SJSA1 (cell line): Measurements from ENCODE around the gene AMBRA1. TPM values are rescaled to one million over a fixed set of nuclear protein-coding genes. Genes with fewer than 3 reads are reported as not detected.

Experiments used
- DNase-seq, 2 experiments: peaks; one replicate each; pipeline ENCODE4 v3.0.0-alpha.2; 2015 to 2020; ENCODE audit warnings: low spot score in 2 of 2, low read depth in 1 of 2
- H3K27ac ChIP-seq: fragments of 250-450 bp; sonication (Bioruptor Pico); 2 replicates; pipeline ENCODE4 v1.5.1; 2020; ENCODE audit warnings: mild to moderate bottlenecking, moderate library complexity
- H3K27me3 ChIP-seq: fragments of 250-450 bp; sonication (Bioruptor Pico); replicated peaks from 2 replicates; pipeline ENCODE4 v1.5.1; 2020; ENCODE audit warnings: mild to moderate bottlenecking, moderate library complexity
- H3K36me3 ChIP-seq: fragments of 250-450 bp; sonication (Bioruptor Pico); 2 replicates; pipeline ENCODE4 v1.5.1; 2020; ENCODE audit warnings: mild to moderate bottlenecking
- H3K4me1 ChIP-seq: fragments of 250-450 bp; sonication (Bioruptor Pico); replicated peaks from 2 replicates; pipeline ENCODE4 v1.6.1; 2021; ENCODE audit warnings: mild to moderate bottlenecking
- H3K4me3 ChIP-seq: fragments of 250-450 bp; sonication (Bioruptor Pico); 2 replicates; pipeline ENCODE4 v1.5.1; 2020; ENCODE audit warnings: mild to moderate bottlenecking
- H3K9me3 ChIP-seq: fragments of 250-450 bp; sonication (Bioruptor Pico); replicated peaks from 2 replicates; pipeline ENCODE4 v1.5.1; 2020; ENCODE audit warnings: mild to moderate bottlenecking
- total RNA-seq: library from RNA; depleted of rRNA; stranded (reverse); fragments of >200 nt; shearing (Covaris generic); gene quantifications from 2 replicates; pipeline ENCODE4 v1.2.3, GENCODE V29; 2014

AMBRA1 gene
- total RNA-seq, 1 experiment from 2014 or later: 16.4 TPM

DNA sequence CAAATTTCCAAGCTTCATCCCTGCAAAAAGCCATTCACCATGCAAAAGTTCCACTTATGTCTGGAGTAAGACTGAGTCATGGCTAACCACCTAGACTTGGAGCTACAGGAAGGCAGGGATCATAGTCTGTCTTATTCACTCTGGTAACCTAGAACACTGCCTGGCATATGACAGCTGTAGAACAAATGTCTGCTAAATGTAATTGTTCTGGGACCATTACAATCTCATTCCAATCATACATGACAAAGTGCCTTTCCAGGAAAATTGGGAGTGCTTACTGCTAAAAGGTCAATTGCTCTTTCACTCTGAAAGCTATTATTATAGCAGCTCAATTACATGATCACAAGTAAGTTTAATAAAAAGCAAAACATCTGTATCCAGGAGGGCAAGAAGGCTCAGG is 103.2 kb downstream of the AMBRA1 start:
- DNase-seq: no peak
- H3K27me3 ChIP-seq: no peaks in the 10 kb centered on the region
- peaks cover 7% of the 10 kb centered on the region; the same call in 1 of the 2 replicates for H3K36me3 ChIP-seq
- no peak overlapping the region for H3K27ac ChIP-seq
- no peaks in the 10 kb centered on the region for H3K9me3 ChIP-seq
- H3K4me3 ChIP-seq: no peak overlapping the region
- H3K4me1 ChIP-seq: no peaks in the 10 kb centered on the region

DNA sequence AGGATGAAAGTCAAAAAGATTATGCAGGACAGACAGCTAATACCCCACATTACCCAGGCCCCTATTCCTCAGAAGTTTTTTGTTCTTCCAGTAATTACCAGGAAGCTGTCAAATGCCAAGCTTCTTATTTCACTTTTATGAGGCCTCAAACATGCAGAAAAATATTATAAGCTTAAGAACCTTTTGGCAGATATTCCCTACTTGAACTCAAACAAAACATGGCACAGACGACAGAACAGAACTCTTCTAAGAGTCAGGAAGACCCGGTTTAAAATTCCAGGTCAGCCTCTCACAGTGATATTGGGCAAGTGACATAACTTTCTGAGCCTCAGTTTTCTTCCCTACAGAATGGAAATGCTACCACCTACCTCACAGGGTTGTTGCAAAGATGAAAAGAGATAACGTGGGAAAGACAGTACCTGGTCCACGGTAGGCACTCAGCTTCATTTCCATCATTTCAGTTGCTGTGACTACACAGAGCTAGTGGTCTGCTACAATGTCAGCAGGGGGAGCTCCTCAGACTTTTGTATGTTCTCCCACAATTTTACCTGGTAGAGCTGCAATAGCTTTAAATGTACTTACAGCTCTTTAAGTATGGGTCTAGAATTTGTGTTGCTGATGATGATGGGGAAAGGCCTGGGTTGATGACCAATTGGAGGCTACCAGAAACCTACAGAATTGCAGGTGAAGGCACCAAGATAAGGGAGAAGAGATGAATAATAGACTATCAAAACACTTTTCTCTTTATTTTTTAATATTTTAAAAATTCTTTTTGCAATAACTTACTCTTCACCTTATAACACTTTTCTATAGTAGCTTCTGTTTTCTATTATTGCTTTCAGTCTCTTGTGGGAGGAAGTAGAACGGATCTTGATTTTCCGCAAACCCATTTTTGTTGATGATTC is 103.9 kb downstream of the AMBRA1 start:
- peak in 1 of 2 experiments; percentile 24 for DNase-seq
- Histone ChIP-seq H3K27me3 (no peaks in the 10 kb centered on the region), H3K4me1 (no peaks in the 10 kb centered on the region), H3K27ac (no peak overlapping the region), H3K36me3 (peaks cover 7% of the 10 kb centered on the region; the same call in 1 of the 2 replicates), H3K4me3 (no peak overlapping the region), H3K9me3 (no peaks in the 10 kb centered on the region)

DNA sequence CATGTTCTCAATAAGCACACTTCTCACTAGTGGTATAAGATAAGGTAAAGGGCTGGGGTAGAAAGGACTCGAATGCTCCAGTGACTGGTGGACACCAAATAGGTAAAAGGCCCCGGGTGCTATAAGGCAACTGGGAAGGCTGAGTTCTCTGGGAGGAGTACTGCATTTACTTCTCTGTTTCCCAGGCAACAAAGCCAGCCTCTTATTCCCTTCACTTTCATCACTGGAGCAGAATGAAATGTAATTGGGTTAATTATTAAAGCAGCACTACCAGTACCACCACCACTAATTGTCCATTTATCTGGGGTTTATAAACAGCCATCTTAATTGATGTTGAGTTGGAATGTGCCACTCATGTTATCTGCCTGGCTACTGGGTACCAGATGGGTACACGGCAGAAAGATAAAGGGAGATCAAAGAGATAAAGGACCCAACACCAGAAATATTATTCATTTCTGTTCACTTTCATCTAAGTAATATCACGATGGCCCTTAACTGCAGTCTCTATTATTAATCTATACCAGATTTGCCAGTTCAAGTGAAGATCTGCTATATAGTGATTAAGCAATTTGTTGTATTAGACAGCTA is 107.9 kb downstream of the AMBRA1 start:
- H3K9me3 ChIP-seq: no peaks in the 10 kb centered on the region
- H3K4me3 ChIP-seq: no peak overlapping the region
- no peaks in the 10 kb centered on the region for H3K4me1 ChIP-seq
- no peaks in the 10 kb centered on the region for H3K27me3 ChIP-seq
- no peak for DNase-seq
- peaks cover 6% of the 10 kb centered on the region; the same call in 1 of the 2 replicates for H3K36me3 ChIP-seq
- H3K27ac ChIP-seq: no peak overlapping the region

DNA sequence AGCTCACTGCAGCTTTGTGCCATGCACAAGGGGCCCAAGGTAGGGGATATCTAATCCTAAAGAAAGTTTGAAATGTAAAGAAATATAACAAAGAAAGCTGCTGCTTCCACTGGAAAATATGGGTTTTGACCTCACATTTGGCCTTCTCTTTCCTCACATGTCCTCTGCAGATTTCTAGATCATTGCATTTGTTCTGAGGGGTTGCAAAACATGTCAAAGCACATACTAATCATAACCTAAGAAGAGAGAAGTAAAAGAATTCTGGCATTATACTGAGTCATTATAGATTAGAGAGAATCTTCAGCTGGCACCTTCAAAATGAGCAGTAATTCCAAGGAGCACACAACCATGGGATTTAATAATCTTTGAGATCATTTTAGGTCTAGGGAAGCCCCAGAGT is 109.7 kb downstream of the AMBRA1 start:
- H3K9me3 ChIP-seq: no peaks in the 10 kb centered on the region
- no peak overlapping the region for H3K27ac ChIP-seq
- no peak overlapping the region for H3K4me3 ChIP-seq
- peaks cover 6% of the 10 kb centered on the region; the same call in 1 of the 2 replicates for H3K36me3 ChIP-seq
- no peaks in the 10 kb centered on the region for H3K27me3 ChIP-seq
- H3K4me1 ChIP-seq: no peaks in the 10 kb centered on the region
- DNase-seq: no peak

DNA sequence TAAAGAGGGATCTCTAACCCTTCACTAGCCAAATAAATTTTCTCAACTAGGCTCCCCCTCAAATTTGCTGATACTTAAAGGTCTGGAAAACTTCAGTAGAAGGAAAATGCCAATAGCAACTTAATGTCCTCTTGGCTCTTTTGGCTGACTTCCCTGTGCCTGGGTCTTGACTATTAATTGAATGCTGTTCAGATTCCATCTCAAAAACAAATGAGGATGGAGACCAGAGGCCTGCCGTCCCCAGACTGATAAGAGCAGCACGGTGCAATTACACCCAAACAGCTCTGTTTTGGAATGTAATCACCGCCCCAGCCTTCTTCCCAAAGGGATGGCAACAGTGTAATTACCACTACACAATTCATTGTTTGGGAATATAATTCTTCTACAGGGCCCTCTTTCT is 112.9 kb downstream of the AMBRA1 start:
- Histone ChIP-seq H3K27ac (no peak overlapping the region), H3K4me3 (no peak overlapping the region), H3K36me3 (peaks cover 6% of the 10 kb centered on the region; the same call in 1 of the 2 replicates), H3K4me1 (no peaks in the 10 kb centered on the region), H3K9me3 (no peaks in the 10 kb centered on the region), H3K27me3 (no peaks in the 10 kb centered on the region)
- DNase-seq: no peak

DNA sequence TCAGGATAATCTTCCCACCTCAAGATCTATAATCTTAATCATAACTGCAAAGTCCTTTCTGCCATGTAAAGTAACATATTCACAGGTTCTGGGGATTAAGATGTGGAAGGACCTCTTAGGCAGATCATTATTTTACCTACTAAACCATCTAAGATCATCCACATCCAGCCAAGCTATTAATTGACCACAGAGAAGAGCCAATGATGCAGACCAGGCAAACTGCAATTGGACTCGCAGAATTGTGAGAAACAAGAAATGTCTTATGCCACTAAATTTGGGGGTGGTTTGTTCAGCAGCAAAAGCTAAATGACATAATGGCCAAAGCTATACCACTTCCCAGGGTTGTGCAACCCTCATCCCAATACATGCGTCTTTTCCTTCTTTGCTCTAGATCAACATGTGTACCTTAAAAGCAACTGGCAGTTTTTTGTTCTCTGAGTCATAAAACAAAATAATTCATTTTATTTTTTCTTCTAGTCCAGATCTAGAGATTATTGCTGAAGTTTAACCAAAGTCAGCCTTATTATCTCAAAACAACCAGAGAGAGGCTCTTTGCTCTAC is 113.6 kb downstream of the AMBRA1 start:
- no peaks in the 10 kb centered on the region for H3K9me3 ChIP-seq
- H3K27me3 ChIP-seq: no peaks in the 10 kb centered on the region
- H3K36me3 ChIP-seq: peaks cover 6% of the 10 kb centered on the region; the same call in 1 of the 2 replicates
- no peaks in the 10 kb centered on the region for H3K4me1 ChIP-seq
- H3K4me3 ChIP-seq: no peak overlapping the region
- no peak for DNase-seq
- no peak overlapping the region for H3K27ac ChIP-seq

DNA sequence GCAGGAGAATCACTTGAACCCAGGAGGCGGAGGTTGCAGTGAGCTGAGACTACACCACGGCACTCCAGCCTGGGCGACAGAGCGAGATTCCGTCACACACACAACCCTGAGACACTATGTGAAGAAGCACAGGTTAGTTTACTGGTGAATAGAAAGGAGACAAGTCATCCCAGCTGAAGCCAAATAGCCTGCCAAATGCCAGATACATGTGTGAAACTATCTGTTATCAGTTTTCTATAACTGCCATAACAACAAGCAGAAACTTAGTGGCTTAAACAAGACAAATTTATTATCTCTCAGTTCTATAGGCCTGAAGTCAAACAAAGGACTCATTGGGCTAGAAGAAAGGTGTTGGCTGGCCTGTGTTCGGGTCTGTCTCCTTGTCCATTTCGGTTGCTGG is 114.2 kb downstream of the AMBRA1 start:
- Histone ChIP-seq H3K36me3 (peaks cover 6% of the 10 kb centered on the region; the same call in 1 of the 2 replicates), H3K9me3 (no peaks in the 10 kb centered on the region), H3K27ac (no peak overlapping the region), H3K4me3 (no peak overlapping the region), H3K27me3 (no peaks in the 10 kb centered on the region), H3K4me1 (no peaks in the 10 kb centered on the region)
- DNase-seq: no peak

DNA sequence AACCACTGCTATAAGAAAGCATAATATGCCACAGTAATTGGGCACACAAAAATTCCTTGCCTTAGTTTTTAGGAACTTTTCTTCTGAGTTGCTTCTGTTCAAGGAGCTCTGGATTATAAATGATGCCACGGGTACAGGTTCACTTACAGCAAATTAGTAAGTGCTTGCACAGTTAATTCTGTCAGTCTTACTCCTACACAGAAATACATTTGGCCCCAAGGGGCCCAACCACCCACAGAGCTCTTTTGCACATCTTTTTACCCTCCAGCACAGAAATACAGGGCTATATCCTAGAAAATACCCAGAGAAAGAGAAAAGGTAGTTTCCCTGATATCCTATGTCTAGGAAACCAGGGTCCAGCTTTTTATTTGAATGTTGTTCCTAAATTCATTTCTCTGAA is 115.6 kb downstream of the AMBRA1 start:
- Histone ChIP-seq H3K27ac (no peak overlapping the region), H3K4me1 (no peaks in the 10 kb centered on the region), H3K27me3 (no peaks in the 10 kb centered on the region), H3K36me3 (peaks cover 6% of the 10 kb centered on the region; the same call in 1 of the 2 replicates), H3K9me3 (no peaks in the 10 kb centered on the region), H3K4me3 (no peak overlapping the region)
- no peak for DNase-seq

DNA sequence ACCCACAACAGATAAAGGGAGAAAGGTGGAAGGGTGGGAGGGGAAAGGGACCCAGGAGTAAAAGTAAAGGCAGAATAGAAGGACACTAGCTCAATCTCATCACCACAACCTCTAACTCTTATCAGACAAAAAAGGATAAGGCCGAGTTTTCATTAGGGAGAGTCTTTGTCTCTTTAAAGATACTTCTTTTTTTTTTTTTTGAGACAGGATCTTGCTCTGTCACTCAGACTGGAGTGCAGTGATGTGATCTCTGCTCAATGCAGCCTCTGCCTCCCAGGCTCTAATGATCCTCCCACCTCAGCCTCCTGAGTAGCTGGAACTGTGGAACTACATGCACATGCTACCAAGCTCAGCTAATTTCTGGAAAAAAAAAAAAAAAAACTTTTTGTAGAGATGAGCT is 116.7 kb downstream of the AMBRA1 start:
- Histone ChIP-seq H3K36me3 (peaks cover 2% of the 10 kb centered on the region; the same call in 1 of the 2 replicates), H3K9me3 (no peaks in the 10 kb centered on the region), H3K4me3 (no peak overlapping the region), H3K27me3 (no peaks in the 10 kb centered on the region), H3K27ac (no peak overlapping the region), H3K4me1 (no peaks in the 10 kb centered on the region)
- DNase-seq: no peak

DNA sequence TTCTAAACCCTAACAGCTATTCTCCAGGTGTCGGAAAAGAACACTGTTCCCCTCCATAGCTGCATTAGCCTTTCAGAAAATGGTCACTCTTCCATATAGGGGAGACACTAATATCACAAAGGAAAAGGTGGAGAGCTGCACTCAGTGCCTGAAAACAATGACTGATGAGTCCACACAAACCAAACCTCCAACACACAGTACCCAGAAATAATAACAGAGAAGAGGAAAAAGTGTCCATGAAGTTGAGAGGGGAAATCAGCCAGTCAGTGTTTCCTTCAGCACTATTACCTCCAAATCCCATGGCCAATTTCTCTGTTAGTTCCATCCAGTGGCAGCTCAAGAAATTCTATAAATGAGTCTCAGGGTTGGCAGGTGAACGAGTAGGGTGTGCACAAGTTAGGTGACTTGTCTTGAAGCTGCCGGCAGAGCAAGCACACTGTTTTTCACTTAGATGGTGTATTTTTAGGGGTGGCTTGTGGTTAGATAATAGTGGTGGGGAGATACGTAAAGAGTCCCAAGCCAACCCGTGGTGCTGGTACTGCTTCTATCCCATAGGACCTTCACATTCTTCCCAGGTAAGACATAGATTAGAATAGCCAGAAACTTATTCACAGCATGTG is 117.8 kb downstream of the AMBRA1 start:
- Histone ChIP-seq H3K4me1 (peaks cover 7% of the 10 kb centered on the region), H3K36me3 (no peaks in the 10 kb centered on the region), H3K9me3 (no peaks in the 10 kb centered on the region), H3K27ac (no peak overlapping the region), H3K4me3 (no peak overlapping the region), H3K27me3 (no peaks in the 10 kb centered on the region)
- DNase-seq: no peak

DNA sequence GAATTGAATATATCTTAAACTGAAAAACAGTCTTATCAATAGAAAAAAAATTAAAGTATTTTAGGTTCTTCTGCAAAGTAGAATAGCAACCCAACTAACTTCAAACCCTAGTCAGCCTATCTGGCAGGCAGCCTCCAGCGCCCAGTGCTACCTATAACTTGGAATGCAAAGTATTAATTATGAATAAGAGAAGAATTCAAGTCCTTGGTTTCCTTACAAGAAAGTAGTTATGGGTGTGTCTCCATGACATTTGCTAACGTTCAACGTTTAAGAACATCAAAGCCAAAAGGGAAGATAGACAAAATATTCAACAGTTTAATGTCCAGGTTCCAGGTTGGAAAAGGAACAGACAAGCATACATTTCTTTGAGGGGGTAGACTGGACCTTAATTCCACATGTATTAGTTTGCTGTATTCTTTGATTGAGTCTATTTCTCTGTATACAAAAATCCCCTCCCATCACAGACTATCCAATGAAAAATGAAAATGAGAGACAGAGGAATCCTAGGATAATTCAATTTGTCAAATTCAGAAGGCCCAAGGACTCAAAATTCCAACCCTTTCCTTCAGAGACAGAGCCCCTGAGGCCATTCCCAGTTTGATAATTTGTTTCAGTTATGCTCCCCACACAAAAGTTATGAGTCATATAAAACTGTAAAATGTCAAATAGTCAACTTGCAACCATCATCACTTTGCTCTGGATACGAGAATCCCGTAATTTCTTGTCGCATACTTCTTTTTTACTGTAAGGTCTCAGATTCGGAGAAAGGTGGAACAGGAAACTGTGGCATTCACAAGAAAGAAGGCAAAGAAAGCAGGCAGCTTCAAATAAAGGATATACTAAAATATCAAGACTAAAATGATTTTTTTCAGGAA is 118.5 kb downstream of the AMBRA1 start:
- Histone ChIP-seq H3K9me3 (no peaks in the 10 kb centered on the region), H3K4me3 (no peak overlapping the region), H3K27ac (no peak overlapping the region), H3K36me3 (no peaks in the 10 kb centered on the region), H3K27me3 (no peaks in the 10 kb centered on the region), H3K4me1 (peaks cover 14% of the 10 kb centered on the region)
- DNase-seq: no peak

DNA sequence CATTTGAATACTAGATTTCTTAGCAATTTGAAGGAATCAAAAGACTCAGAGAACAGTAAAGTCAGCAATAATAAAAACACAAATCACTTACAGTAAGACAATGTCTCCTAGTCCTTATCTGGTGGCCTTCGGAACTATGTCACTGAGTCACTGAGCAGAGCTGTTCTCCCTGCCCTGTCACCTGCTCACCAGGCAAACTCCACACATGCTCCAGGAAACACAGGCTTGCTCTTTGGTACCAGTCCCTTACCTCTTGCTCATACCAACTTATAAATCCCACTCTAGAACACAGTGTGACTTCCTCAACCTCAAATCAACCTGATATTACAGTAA is 121.2 kb downstream of the AMBRA1 start:
- Histone ChIP-seq H3K4me1 (peaks cover 18% of the 10 kb centered on the region), H3K9me3 (no peaks in the 10 kb centered on the region), H3K27me3 (no peaks in the 10 kb centered on the region), H3K4me3 (no peak overlapping the region), H3K36me3 (no peaks in the 10 kb centered on the region), H3K27ac (no peak overlapping the region)
- no peak for DNase-seq

DNA sequence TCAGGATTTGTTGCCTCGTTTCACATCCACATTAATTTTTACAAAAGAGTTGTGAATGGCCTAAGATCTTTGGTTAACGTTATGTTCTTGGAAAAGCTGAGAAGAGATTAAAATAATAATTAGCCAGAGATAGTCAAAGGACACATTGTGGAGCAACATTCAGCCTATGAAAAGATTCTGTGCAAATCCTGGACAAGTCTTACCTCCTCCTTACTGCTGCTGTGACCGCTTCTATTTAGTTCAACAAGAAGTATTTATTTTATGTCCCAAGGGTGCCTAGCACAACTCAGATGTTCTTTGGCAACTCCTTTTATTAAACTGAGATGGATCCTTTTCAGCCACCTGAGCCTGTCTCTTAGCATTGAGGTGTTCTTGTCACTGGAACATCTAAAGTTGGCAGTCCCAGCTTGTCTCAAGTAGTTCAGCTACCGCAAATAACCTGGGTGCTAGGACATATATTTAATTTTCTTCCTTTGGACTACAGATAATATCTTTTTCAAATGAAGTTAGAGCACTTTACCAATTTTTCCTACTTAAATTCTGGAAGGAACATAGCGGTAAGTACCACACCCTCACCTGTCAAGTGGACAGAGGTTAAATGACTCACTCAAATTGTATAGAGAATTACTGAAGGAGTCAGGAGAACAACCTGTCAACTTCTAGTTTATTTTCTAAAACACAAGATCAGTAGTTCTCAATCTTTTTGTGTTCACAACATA is 121.7 kb downstream of the AMBRA1 start:
- H3K27ac ChIP-seq: no peak overlapping the region
- H3K9me3 ChIP-seq: no peaks in the 10 kb centered on the region
- no peaks in the 10 kb centered on the region for H3K27me3 ChIP-seq
- no peak overlapping the region for H3K4me3 ChIP-seq
- no peak for DNase-seq
- H3K4me1 ChIP-seq: peaks cover 18% of the 10 kb centered on the region
- no peaks in the 10 kb centered on the region for H3K36me3 ChIP-seq
